Ishikawa (cell line): ENCODE measurements around the gene PPP1R27.

ENCODE experiments used
- CEBPB ChIP-seq: IDR thresholded peaks from 2 replicates; pipeline ENCODE4 v1.6.1; 2012
- CREB1 ChIP-seq: IDR thresholded peaks from 2 replicates; pipeline ENCODE4 v1.6.1; 2012; ENCODE audit warnings: low read depth
- EGR1 ChIP-seq: IDR thresholded peaks from 2 replicates; pipeline ENCODE4 v1.6.1; 2012
- EP300 ChIP-seq: IDR thresholded peaks from 2 replicates; pipeline ENCODE4 v1.6.1; 2012; ENCODE audit warnings: borderline replicate concordance
- FOXM1 ChIP-seq: IDR thresholded peaks from 2 replicates; pipeline ENCODE4 v1.6.1; 2012; ENCODE audit warnings: low read depth, borderline replicate concordance
- MAX ChIP-seq: IDR thresholded peaks from 2 replicates; pipeline ENCODE4 v1.6.1; 2012
- NFIC ChIP-seq: IDR thresholded peaks from 2 replicates; pipeline ENCODE4 v1.6.1; 2012
- RAD21 ChIP-seq: IDR thresholded peaks from 2 replicates; pipeline ENCODE4 v1.6.1; 2012; ENCODE audit warnings: low read depth
- REST ChIP-seq: IDR thresholded peaks from 2 replicates; pipeline ENCODE4 v1.6.1; 2012; ENCODE audit warnings: low read depth, mild to moderate bottlenecking
- TAF1 ChIP-seq: IDR thresholded peaks from 2 replicates; pipeline ENCODE4 v1.6.1; 2012; ENCODE audit warnings: low read depth, mild to moderate bottlenecking
- YY1 ChIP-seq: IDR thresholded peaks from 2 replicates; pipeline ENCODE4 v1.6.1; 2012; ENCODE audit warnings: low read depth
- ZBTB7A ChIP-seq: IDR thresholded peaks from 2 replicates; pipeline ENCODE4 v1.6.1; 2012; ENCODE audit warnings: low read depth

Gene PPP1R27

GRCh38 chr17:81870981-81871386 lies 36.1 kb upstream of the PPP1R27 start, which contains the start of gene ARHGDIA:
Gene ARHGDIA (minus strand): TSS chr17:81871337. CDS start chr17:81869930, 1,407 bp downstream.
- no peak for TF ChIP-seq RAD21
- no peak for TF ChIP-seq YY1
- TF ChIP-seq MAX = no peak

GRCh38 chr17:81870131-81870980 lies 35.5 kb upstream of the PPP1R27 start:
- no peak for TF ChIP-seq RAD21
- TF ChIP-seq MAX = peak; percentile 15; the same call in 1 of the 2 replicates
- no peak for TF ChIP-seq TAF1
- TF ChIP-seq EP300 = no peak

GRCh38 chr17:81869221-81870130 lies 34.6 kb upstream of the PPP1R27 start:
- TF ChIP-seq ZBTB7A (peak; percentile 54), EGR1 (0 out of 2 replicates have a peak, but pooled peaks have one; percentile 3), EP300 (no peak)

DNA sequence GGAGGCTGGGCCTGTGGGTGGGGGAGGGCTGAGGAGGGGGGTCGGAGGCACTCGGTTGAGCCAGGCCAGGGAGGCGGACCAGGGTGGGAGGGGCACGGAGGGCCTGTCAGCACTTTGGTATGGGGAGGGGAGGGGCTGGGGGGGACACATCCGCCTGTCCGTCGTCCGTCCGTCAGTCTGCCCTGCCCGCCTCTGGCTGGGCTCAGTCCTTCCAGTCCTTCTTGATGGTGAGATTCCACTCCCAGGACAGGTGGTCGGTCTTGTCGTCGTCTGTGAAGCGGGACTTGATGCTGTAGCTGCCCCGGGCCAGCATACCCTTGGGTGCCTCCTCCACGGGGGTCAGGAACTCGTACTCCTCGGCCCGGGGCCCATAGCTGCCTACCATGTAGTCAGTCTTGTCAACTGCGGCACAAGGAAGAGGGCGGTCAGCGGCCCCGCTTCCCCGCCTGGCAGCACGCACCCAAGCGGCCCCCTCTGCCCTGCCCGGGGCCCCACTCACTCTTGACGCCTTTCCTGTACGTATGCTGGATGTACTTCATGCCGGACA lies 33.9 kb upstream of the PPP1R27 start:
- TF ChIP-seq TAF1 = no peak
- TF ChIP-seq REST = no peak

GRCh38 chr17:81867991-81868673 lies 33.3 kb upstream of the PPP1R27 start:
- 0 out of 2 replicates have a peak, but pooled peaks have one; percentile 35 for TF ChIP-seq FOXM1
- TF ChIP-seq NFIC = peak; percentile 10; the same call in 1 of the 2 replicates
- TF ChIP-seq YY1 = 0 out of 2 replicates have a peak, but pooled peaks have one; percentile 10
- TF ChIP-seq EP300 = no peak
- TF ChIP-seq ZBTB7A = peak; percentile 23; the same call in 1 of the 2 replicates

- no peak for TF ChIP-seq ZBTB7A
- TF ChIP-seq MAX = peak; percentile 15; the same call in 1 of the 2 replicates
- TF ChIP-seq NFIC = peak; percentile 4; the same call in 1 of the 2 replicates
Observed at GRCh38 chr17:81867170-81867990, 32.5 kb upstream of the PPP1R27 start.

- no peak for TF ChIP-seq CEBPB
- no peak for TF ChIP-seq REST
- no peak for TF ChIP-seq RAD21
- no peak for TF ChIP-seq ZBTB7A
- TF ChIP-seq CREB1 = no peak
- TF ChIP-seq EGR1 = no peak
- no peak for TF ChIP-seq YY1
Observed at GRCh38 chr17:81866440-81867169, 31.8 kb upstream of the PPP1R27 start.
